Effector CD4-positive, alpha-beta T cell (primary cell): ENCODE results near the gene TEX44.

ENCODE experiments used
- DNase-seq: peaks from one replicate; pipeline ENCODE4 v3.0.0-alpha.2; 2020

The TEX44 gene

DNA sequence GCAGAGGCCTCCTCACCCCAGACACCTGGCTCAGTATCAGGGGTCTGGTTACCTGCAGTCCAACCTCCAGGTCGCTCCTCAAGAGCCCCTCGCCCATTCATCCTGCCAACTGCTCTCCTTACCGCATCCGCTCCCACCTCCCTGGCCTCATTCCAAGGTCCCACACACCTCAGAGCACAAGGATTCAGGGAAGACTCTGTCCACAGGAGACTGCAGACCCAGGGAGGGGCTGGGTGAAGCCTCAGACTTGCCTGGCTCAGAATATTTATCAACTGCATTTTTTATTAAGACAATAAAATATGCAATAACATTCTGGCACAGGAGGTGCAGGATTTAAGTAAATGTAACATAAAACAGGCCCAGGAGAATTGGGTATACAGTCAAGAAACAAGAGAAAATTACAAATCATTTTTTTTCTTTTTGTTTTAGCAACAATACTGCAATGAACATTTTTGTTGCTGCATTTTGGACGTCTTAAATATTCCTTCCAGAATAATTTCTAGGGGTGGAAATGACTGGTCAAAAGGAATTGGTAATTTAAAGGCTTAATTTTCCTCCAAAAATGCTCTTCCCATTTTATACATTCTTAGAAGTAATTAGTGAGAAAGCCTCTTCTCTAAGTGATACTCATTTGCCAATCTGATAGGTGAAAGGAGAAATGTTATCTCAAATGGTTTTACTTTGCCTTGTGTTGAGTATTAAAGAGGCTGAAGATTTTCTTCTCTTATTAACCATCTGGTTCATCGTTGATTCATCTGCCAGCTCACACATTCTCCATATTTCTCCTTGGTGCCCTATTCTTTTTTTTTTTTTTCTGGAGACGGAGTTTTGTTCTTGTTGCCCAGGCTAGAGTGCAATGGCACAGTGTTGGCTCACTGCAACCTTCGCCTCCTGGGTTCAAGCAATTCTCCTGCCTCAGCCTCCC is 42.5 kb downstream of the TEX44 start:
- DNase-seq, result no peak

DNA sequence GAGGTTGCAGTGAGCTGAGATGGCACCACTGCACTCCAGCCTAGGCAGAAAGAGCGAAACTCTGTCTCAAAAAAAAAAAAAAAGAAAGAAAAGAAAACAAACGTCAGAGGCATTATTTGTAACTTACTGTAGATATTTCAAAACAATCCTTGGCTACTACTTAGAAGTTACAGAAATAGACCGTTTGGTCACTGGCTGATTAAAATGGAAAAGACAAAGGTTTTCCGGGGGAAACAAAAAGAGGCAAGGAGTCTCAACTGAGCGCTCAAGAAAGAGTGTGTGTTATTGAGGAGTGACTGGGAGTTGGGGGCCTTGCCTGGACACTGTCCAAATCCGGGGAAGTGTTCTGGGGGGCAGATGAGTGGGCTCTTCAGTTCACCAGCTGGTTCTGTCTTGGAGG is 47.6 kb downstream of the TEX44 start:
- DNase-seq, result no peak

DNA sequence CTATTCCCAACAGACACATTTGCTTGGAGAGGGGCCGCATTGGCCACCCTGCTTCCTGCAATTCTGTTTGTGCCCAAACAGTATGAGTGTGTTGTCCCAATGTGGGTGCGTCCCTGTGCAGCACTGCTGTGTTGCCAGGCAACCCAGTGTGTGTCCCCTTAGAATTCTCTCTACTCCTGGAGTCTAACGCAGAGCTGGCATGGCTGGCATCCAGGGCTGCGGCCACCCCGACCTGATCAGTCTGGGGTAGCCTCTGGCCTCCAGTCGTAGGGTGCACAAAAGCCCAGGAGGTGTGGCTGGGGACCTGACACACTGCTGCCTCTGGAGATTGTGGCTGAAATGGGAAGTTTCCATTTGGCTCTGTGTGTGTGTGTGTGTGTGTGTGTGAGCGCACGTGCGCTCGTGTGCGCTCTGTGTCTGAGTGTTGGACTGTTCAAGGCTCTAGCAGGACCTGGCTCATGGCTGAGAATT is 48.0 kb downstream of the TEX44 start:
- no peak for DNase-seq

GRCh38 chr2:231642631-231643494 is 50.2 kb downstream of the TEX44 start:
- peak; percentile 22 for DNase-seq

DNA sequence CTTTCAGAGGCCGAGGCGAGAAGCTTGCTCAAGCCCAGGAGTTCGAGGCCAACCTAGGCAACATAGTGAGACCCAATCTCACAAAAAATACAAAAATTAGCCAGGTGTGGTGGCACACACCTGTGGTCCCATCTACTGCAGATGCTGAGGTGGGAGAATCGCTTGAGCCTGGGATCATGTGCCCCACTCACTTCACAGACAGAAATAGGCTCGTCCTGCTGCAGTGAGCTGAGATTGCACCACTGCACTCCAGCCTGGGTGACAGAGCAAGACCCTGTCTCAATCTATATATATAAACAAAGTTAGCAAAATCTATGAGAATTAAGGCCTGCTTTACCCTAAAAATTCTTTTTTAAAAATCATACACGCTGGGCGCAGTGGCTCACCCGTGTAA is 50.8 kb downstream of the TEX44 start:
- DNase-seq, result no peak
